A673 (cell line): ENCODE measurements around the gene CUX1.

Source experiments
- CTCF ChIP-seq: fragments of 300-800, 200-600 bp; sonication (generic); conservative IDR thresholded peaks from 2 replicates; pipeline ENCODE4 v1.5.1; 2017; ENCODE audit warnings: low read depth, mild to moderate bottlenecking, antibody characterized with exemption, low read length, moderate library complexity, mixed read lengths
- EZH2 ChIP-seq: fragments of 200-600 bp; sonication (generic); IDR thresholded peaks from 2 replicates; pipeline ENCODE4 v1.6.1; 2017; ENCODE audit warnings: borderline replicate concordance, low read depth, mild to moderate bottlenecking, mixed read lengths, antibody characterized with exemption, low read length; ENCODE audit not compliant: poor library complexity, severe bottlenecking

- TF ChIP-seq CTCF (no peak), EZH2 (no peak)
Observed at GRCh38 chr7:102234131-102234530, 416.7 kb downstream of the CUX1 start.
